ENCODE results near the gene AFG1L. TPM values are rescaled to one million over a fixed set of nuclear protein-coding genes. Genes with fewer than 3 reads are reported as not detected.
"Not testable (repeated sequence)": the region's sequence is repeated elsewhere in the genome, so short reads cannot be mapped to it uniquely, and the experiment has no call there.

Gene AFG1L
- polyA plus RNA-seq, 6 donors from 2014 or later: 2.6 to 6.8 (median 4.5) TPM

DNA sequence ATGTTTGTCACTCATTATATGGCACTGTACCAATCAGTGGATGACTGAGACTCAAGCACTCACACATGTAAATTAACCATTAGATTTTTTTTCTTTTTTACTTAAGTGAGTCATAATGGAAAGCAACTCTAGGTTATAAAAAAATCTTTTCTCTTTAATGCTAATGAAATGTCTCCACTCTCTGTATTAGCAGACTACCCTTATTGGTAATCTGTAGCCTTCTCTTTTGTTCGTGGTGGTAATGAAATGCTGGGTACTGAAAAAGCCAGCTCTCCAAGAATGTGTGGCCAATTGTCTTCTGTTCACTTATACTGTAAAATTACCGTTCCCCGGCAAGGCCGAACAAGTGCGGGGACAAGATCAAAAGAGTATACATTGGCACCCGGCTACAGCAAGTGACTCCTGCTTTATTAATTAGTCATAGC, 69.0 kb downstream of the AFG1L start:
- Mint-ChIP-seq H3K36me3 (no peaks in the 10 kb centered on the region), H3K9me3 (no peaks in the 10 kb centered on the region), H3K27ac (no peak overlapping the region), H3K27me3 (no peaks in the 10 kb centered on the region), H3K4me3 (no peak overlapping the region), H3K4me1 (peaks cover 10 to 18% (median 14%) of the 10 kb centered on the region in 3 donors)
- no peak for DNase-seq
- ATAC-seq (ENCODE audit: low read depth in 2 of 2): no peak

- DNase-seq (no peak), ATAC-seq (ENCODE audit: low read depth in 2 of 2) (no peak)
- Mint-ChIP-seq H3K9me3 (no peaks in the 10 kb centered on the region), H3K27ac (no peak overlapping the region), H3K36me3 (no peaks in the 10 kb centered on the region), H3K27me3 (no peaks in the 10 kb centered on the region), H3K4me1 (peaks cover 11 to 20% (median 17%) of the 10 kb centered on the region in 3 donors), H3K4me3 (no peak overlapping the region)
Measured at GRCh38 chr6:108364470-108364869, 69.6 kb downstream of the AFG1L start.

- DNase-seq: no peak
- Mint-ChIP-seq H3K9me3 (no peaks in the 10 kb centered on the region), H3K4me1 (peaks cover 11 to 18% (median 12%) of the 10 kb centered on the region in 3 donors), H3K27ac (no peak overlapping the region), H3K36me3 (no peaks in the 10 kb centered on the region), H3K27me3 (no peaks in the 10 kb centered on the region), H3K4me3 (no peak overlapping the region)
- ATAC-seq (ENCODE audit: low read depth in 2 of 2): no peak
Measured at GRCh38 chr6:108365478-108365877, 70.6 kb downstream of the AFG1L start.

- no peak for ATAC-seq (ENCODE audit: low read depth in 2 of 2)
- no peaks in the 10 kb centered on the region for H3K36me3 Mint-ChIP-seq
- no peaks in the 10 kb centered on the region for H3K9me3 Mint-ChIP-seq
- peaks cover 10 to 16% (median 12%) of the 10 kb centered on the region in 3 donors for H3K4me1 Mint-ChIP-seq
- no peak overlapping the region for H3K4me3 Mint-ChIP-seq
- no peak overlapping the region for H3K27ac Mint-ChIP-seq
- DNase-seq: no peak
- H3K27me3 Mint-ChIP-seq: no peaks in the 10 kb centered on the region
Measured at GRCh38 chr6:108366236-108366635, 71.4 kb downstream of the AFG1L start.

GRCh38 chr6:108368431-108369030, 73.7 kb downstream of the AFG1L start:
- peak; percentile 71 to 76 for ATAC-seq (ENCODE audit: low read depth in 2 of 2)
- Mint-ChIP-seq H3K27me3 (no peaks in the 10 kb centered on the region), H3K9me3 (no peaks in the 10 kb centered on the region), H3K4me3 (peak overlapping the region in 1 of 8 donors; percentile 72), H3K27ac (peak overlapping the region in 2 of 6 donors; percentile 5 to 57), H3K4me1 (peaks cover 10 to 16% (median 12%) of the 10 kb centered on the region in 3 donors), H3K36me3 (no peaks in the 10 kb centered on the region)
- peak; percentile 9 for DNase-seq

DNA sequence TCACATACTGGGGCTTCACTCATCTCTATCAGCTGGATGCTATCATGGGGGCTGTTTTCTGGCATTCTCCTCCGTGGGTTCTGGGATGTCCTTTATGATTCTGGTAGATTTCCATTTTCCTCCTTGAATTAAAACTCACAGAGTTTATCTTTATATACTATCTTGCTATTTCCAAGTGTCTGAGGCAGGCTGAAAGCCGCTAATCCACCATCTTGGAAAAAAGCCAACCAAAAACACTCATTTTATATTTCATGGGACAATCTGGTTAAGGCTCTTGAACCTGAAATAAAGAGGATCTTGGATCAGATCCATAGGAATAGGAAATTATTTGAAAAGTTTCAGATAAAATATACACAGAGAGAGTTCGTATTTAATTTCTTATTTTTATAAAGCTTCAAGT, 86.0 kb downstream of the AFG1L start:
- DNase-seq: no peak
- peaks cover 0 to 4% (median 0%) of the 10 kb centered on the region in 7 donors for H3K9me3 Mint-ChIP-seq

GRCh38 chr6:108383981-108384380, 89.1 kb downstream of the AFG1L start:
- no peaks in the 10 kb centered on the region for H3K27me3 Mint-ChIP-seq
- H3K36me3 Mint-ChIP-seq: peaks cover 5 to 9% of the 10 kb centered on the region in 2 donors
- H3K4me1 Mint-ChIP-seq: no peaks in the 10 kb centered on the region
- DNase-seq (no peak), ATAC-seq (ENCODE audit: low read depth in 2 of 2) (no peak)
- no peak overlapping the region for H3K4me3 Mint-ChIP-seq
- H3K27ac Mint-ChIP-seq: peak overlapping the region in 1 of 6 donors; percentile 66
- peaks cover 0 to 1% (median 0%) of the 10 kb centered on the region in 7 donors for H3K9me3 Mint-ChIP-seq

More for the DNA sequence above, 86.0 kb downstream of the AFG1L start:
- Mint-ChIP-seq H3K27me3 (no peaks in the 10 kb centered on the region), H3K27ac (no peak overlapping the region), H3K36me3 (peaks cover 5 to 19% of the 10 kb centered on the region in 2 donors), H3K4me3 (no peak overlapping the region), H3K4me1 (no peaks in the 10 kb centered on the region)
- ATAC-seq (ENCODE audit: low read depth in 2 of 2): no peak

GRCh38 chr6:108389190-108389589, 94.3 kb downstream of the AFG1L start:
- H3K4me3 Mint-ChIP-seq; DNase-seq; H3K4me1 Mint-ChIP-seq; H3K27me3 Mint-ChIP-seq; H3K9me3 Mint-ChIP-seq; H3K27ac Mint-ChIP-seq; H3K36me3 Mint-ChIP-seq; ATAC-seq (ENCODE audit: low read depth in 2 of 2): not testable (repeated sequence)

GRCh38 chr6:108395297-108395696, 100.4 kb downstream of the AFG1L start:
- ATAC-seq (ENCODE audit: low read depth in 2 of 2): no peak
- no peak for DNase-seq
- peaks cover 9% of the 10 kb centered on the region in 2 donors for H3K36me3 Mint-ChIP-seq
- no peak overlapping the region for H3K4me3 Mint-ChIP-seq
- H3K27me3 Mint-ChIP-seq: no peaks in the 10 kb centered on the region
- peaks cover 0 to 4% (median 0%) of the 10 kb centered on the region in 7 donors for H3K9me3 Mint-ChIP-seq
- no peaks in the 10 kb centered on the region for H3K4me1 Mint-ChIP-seq
- H3K27ac Mint-ChIP-seq: no peak overlapping the region

DNA sequence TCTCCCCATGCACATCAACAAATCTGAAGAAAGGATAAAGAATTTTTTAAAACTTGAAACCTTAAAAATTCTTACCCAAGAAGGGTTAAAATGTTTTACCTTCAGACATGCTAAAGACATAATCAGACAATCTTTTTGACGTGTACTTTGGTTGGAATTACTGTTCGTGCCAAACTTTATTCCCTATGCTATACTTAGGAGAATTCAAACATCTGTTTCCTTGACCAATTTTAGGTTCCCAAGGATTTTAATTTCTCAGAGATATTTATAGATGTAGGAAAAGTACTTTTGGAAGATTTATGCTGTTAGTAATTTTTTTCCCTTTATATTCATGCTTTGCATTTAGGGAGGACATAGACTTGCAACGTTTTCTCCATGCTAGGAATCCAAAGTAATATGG, 108.4 kb downstream of the AFG1L start:
- H3K36me3 Mint-ChIP-seq: peaks cover 9 to 15% of the 10 kb centered on the region in 2 donors
- H3K4me3 Mint-ChIP-seq: no peak overlapping the region
- peaks cover 0 to 6% (median 0%) of the 10 kb centered on the region in 7 donors for H3K9me3 Mint-ChIP-seq
- no peaks in the 10 kb centered on the region for H3K27me3 Mint-ChIP-seq
- no peak for DNase-seq
- ATAC-seq (ENCODE audit: low read depth in 2 of 2): no peak
- H3K27ac Mint-ChIP-seq: no peak overlapping the region
- no peaks in the 10 kb centered on the region for H3K4me1 Mint-ChIP-seq

DNA sequence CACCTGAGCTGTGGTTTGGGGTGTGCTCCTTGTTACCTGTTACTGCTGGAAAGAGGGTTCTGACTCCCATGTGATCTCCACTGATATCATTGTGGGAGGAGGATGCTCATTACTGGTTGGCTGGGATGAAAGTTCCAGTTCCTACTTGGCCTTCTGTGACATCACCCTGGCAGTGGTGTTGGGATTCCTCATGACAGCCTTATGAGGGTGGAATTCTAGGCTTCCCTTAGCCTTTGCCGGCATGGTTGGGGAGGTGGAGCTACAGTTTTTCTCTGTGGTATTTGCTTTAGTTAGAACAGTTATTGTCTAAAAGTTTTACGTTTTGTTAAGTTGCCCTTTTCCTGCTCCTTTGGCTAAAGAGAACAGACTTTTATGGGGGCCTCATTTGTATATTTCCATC, 112.1 kb downstream of the AFG1L start:
- H3K4me3 Mint-ChIP-seq: no peak overlapping the region
- ATAC-seq (ENCODE audit: low read depth in 2 of 2) (no peak), DNase-seq (no peak)
- no peaks in the 10 kb centered on the region for H3K4me1 Mint-ChIP-seq
- peak overlapping the region in 1 of 6 donors; percentile 73 for H3K27ac Mint-ChIP-seq
- peaks cover 13 to 27% of the 10 kb centered on the region in 2 donors for H3K36me3 Mint-ChIP-seq
- no peaks in the 10 kb centered on the region for H3K27me3 Mint-ChIP-seq
- H3K9me3 Mint-ChIP-seq: peaks cover 2 to 11% (median 3%) of the 10 kb centered on the region in 7 donors

GRCh38 chr6:108407904-108408827, 113.3 kb downstream of the AFG1L start:
- Mint-ChIP-seq H3K27ac (no peak overlapping the region), H3K4me3 (no peak overlapping the region), H3K27me3 (no peaks in the 10 kb centered on the region), H3K4me1 (no peaks in the 10 kb centered on the region), H3K36me3 (peaks cover 17 to 27% of the 10 kb centered on the region in 2 donors), H3K9me3 (peaks cover 2 to 23% (median 9%) of the 10 kb centered on the region in 7 donors)
- DNase-seq (no peak), ATAC-seq (ENCODE audit: low read depth in 2 of 2) (no peak)

- Mint-ChIP-seq H3K27ac (no peak overlapping the region), H3K9me3 (peaks cover 2 to 24% (median 13%) of the 10 kb centered on the region in 7 donors), H3K36me3 (peaks cover 17 to 22% of the 10 kb centered on the region in 2 donors), H3K27me3 (no peaks in the 10 kb centered on the region), H3K4me1 (no peaks in the 10 kb centered on the region), H3K4me3 (no peak overlapping the region)
- DNase-seq: no peak
- no peak for ATAC-seq (ENCODE audit: low read depth in 2 of 2)
Measured at GRCh38 chr6:108408861-108409260, 114.0 kb downstream of the AFG1L start.
